Muscle layer of duodenum (tissue), 2 donors: ENCODE results near the gene TCF4.

Experiments used
- H3K27ac ChIP-seq: one replicate; pipeline ENCODE4 v1.7.0; 2013; ENCODE audit warnings: mild to moderate bottlenecking, low read length
- H3K27me3 ChIP-seq: one replicate; pipeline ENCODE4 v1.7.0; 2013; ENCODE audit warnings: low read depth, mild to moderate bottlenecking, control low read depth, low read length
- H3K36me3 ChIP-seq, 2 donors: one replicate each; pipeline ENCODE4 v1.7.0; 2013; ENCODE audit warnings: low read length in 2 of 2, control low read depth in 1 of 2, mild to moderate bottlenecking in 1 of 2; ENCODE audit not compliant: insufficient read depth in 2 of 2, control insufficient read depth in 1 of 2
- H3K4me1 ChIP-seq, 2 donors: one replicate each; pipeline ENCODE4 v1.7.0; 2013; ENCODE audit warnings: low read length in 2 of 2, mild to moderate bottlenecking in 2 of 2, control low read depth in 1 of 2, moderate library complexity in 1 of 2; ENCODE audit not compliant: insufficient read depth in 2 of 2, control insufficient read depth in 1 of 2
- H3K4me3 ChIP-seq, 2 donors: one replicate each; pipeline ENCODE4 v1.7.0; 2013; ENCODE audit warnings: low read length in 2 of 2, low read depth in 1 of 2, mild to moderate bottlenecking in 1 of 2
- H3K9me3 ChIP-seq, 2 donors: one replicate each; pipeline ENCODE4 v1.7.0; 2013; ENCODE audit warnings: low read length in 2 of 2, control low read depth in 1 of 2, mild to moderate bottlenecking in 1 of 2; ENCODE audit not compliant: control insufficient read depth in 1 of 2
- donor health status: healthy.

The TCF4 gene

DNA sequence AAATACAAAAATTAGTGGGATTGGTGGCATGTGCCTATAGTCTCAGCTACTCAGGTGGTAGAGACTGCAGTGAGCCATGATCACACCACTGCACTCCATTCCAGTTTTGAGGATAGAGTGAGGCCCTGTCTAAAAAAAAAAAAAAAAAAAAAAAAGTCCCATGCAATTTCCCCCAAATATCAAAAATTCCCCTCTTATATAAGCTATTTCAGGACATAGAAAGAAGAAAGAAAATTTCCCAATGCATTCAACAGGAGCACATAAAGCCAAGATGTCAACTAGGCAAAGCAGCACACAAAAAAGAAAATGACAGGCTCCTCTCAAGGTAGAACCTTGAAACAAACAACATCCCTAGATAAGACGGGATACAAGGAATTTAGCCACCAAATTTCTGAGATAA, 213.3 kb downstream of the TCF4 start:
- H3K27ac ChIP-seq = no peak overlapping the region
- no peaks in the 10 kb centered on the region for H3K4me1 ChIP-seq
- H3K9me3 ChIP-seq = peaks cover 0 to 3% of the 10 kb centered on the region in 2 donors
- no peaks in the 10 kb centered on the region for H3K27me3 ChIP-seq
- no peaks in the 10 kb centered on the region for H3K36me3 ChIP-seq
- H3K4me3 ChIP-seq = no peak overlapping the region

DNA sequence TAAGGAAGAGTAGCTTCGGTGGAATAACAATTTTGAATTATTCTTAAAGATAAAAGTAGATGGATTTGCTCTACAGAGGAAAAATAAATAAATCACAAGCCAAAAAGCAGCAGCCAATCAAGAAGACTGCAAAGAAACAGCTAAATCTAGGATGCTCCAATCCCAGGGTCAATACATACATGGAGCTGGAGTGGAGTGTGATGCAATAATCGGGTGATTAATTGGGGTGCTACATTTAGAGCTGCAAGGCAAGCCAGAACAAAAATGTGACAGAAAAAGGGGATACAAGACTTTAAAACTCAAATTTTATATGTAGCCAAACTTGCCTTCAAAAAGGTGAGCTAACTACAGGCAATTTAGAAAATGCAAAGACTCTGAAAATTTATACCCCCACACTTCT, 215.8 kb downstream of the TCF4 start:
- H3K27me3 ChIP-seq = no peaks in the 10 kb centered on the region
- H3K4me3 ChIP-seq = no peak overlapping the region
- peaks cover 0 to 3% of the 10 kb centered on the region in 2 donors for H3K9me3 ChIP-seq
- no peak overlapping the region for H3K27ac ChIP-seq
- no peaks in the 10 kb centered on the region for H3K4me1 ChIP-seq
- no peaks in the 10 kb centered on the region for H3K36me3 ChIP-seq

DNA sequence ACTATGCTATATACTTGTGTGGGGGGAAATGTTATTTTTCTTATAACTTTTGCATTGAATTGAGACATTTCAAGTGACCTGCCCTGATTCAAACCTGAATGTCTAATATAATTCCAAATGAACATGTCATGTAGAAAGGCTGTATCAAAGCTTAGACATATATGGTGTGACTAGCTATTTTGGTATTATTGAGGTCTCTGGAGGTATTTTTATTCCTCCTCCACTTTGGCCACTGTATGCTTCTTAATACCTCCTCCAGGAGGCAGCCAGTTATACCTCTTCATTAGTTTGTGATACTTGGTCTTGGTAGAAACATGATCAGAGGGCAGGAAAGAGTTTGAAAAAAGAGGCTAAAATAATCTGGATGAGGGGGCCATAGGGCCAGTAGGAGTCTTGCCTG, 217.1 kb downstream of the TCF4 start:
- Histone ChIP-seq H3K27me3 (no peaks in the 10 kb centered on the region), H3K36me3 (no peaks in the 10 kb centered on the region), H3K27ac (no peak overlapping the region), H3K4me3 (no peak overlapping the region), H3K4me1 (no peaks in the 10 kb centered on the region), H3K9me3 (peaks cover 0 to 3% of the 10 kb centered on the region in 2 donors)

DNA sequence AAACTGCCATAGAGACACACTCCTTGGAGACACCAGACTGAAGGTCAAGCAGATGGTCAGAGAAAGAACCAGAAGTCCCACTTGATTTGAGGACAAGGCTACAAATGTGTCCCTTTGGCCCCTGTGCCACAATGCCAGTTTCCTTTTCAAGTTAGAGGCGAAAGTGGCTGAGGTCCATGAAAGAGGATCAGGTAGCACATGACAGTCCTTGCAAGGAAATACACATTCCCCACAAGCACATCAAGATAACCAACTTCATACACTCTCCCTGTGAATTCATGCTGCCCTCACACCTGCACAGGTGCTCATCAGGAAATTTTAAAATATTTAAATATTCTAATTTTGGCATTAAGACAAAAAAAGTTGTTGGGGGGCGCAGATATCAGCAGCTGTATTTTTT, 218.6 kb downstream of the TCF4 start:
- H3K27me3 ChIP-seq = no peaks in the 10 kb centered on the region
- no peaks in the 10 kb centered on the region for H3K36me3 ChIP-seq
- no peak overlapping the region for H3K27ac ChIP-seq
- no peak overlapping the region for H3K4me3 ChIP-seq
- H3K4me1 ChIP-seq = no peaks in the 10 kb centered on the region
- peaks cover 0 to 3% of the 10 kb centered on the region in 2 donors for H3K9me3 ChIP-seq

- no peaks in the 10 kb centered on the region for H3K9me3 ChIP-seq
- no peak overlapping the region for H3K27ac ChIP-seq
- no peaks in the 10 kb centered on the region for H3K36me3 ChIP-seq
- no peak overlapping the region for H3K4me3 ChIP-seq
- H3K4me1 ChIP-seq = no peaks in the 10 kb centered on the region
- no peaks in the 10 kb centered on the region for H3K27me3 ChIP-seq
These were observed 222.7 kb downstream of the TCF4 start for GRCh38 chr18:55365342-55365741.

GRCh38 chr18:55362303-55362702, 225.7 kb downstream of the TCF4 start:
- Histone ChIP-seq H3K27me3 (no peaks in the 10 kb centered on the region), H3K4me1 (no peaks in the 10 kb centered on the region), H3K36me3 (no peaks in the 10 kb centered on the region), H3K27ac (no peak overlapping the region), H3K9me3 (no peaks in the 10 kb centered on the region), H3K4me3 (no peak overlapping the region)

- Histone ChIP-seq H3K4me1 (no peaks in the 10 kb centered on the region), H3K4me3 (no peak overlapping the region), H3K27ac (no peak overlapping the region), H3K36me3 (no peaks in the 10 kb centered on the region), H3K27me3 (no peaks in the 10 kb centered on the region), H3K9me3 (no peaks in the 10 kb centered on the region)
These were observed 226.3 kb downstream of the TCF4 start for GRCh38 chr18:55361492-55362250.

- Histone ChIP-seq H3K4me1 (no peaks in the 10 kb centered on the region), H3K27me3 (no peaks in the 10 kb centered on the region), H3K27ac (no peak overlapping the region), H3K36me3 (no peaks in the 10 kb centered on the region), H3K9me3 (no peaks in the 10 kb centered on the region), H3K4me3 (no peak overlapping the region)
These were observed 227.9 kb downstream of the TCF4 start for GRCh38 chr18:55360061-55360460.

GRCh38 chr18:55356815-55357214, 231.2 kb downstream of the TCF4 start:
- no peak overlapping the region for H3K27ac ChIP-seq
- H3K36me3 ChIP-seq = no peaks in the 10 kb centered on the region
- no peaks in the 10 kb centered on the region for H3K9me3 ChIP-seq
- no peaks in the 10 kb centered on the region for H3K27me3 ChIP-seq
- H3K4me3 ChIP-seq = no peak overlapping the region
- no peaks in the 10 kb centered on the region for H3K4me1 ChIP-seq

- H3K4me1 ChIP-seq = no peaks in the 10 kb centered on the region
- no peak overlapping the region for H3K27ac ChIP-seq
- H3K36me3 ChIP-seq = no peaks in the 10 kb centered on the region
- no peaks in the 10 kb centered on the region for H3K27me3 ChIP-seq
- H3K4me3 ChIP-seq = no peak overlapping the region
- H3K9me3 ChIP-seq = no peaks in the 10 kb centered on the region
These were observed 232.8 kb downstream of the TCF4 start for GRCh38 chr18:55355223-55355622.

- Histone ChIP-seq H3K9me3 (no peaks in the 10 kb centered on the region), H3K4me1 (no peaks in the 10 kb centered on the region), H3K27me3 (no peaks in the 10 kb centered on the region), H3K4me3 (no peak overlapping the region), H3K27ac (no peak overlapping the region), H3K36me3 (no peaks in the 10 kb centered on the region)
These were observed 233.2 kb downstream of the TCF4 start for GRCh38 chr18:55354795-55355194.

DNA sequence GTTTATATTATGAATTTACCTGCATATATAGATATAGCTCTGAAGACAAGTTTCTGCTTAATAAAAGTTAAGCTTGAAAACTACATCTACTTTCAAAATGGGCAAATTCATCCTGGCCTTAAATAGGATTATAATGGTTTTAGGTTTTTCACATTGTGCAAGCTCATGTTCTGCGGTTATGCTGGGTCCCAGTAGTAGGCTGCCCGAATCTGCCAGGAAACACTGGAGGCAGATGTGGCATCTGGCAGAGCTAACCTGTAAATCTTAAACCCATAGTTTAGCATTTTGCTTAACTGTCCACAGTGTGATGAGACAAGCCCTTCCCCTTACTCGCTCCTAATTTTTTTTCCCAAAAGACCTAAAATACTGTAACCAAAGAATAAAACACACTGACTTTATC, 234.2 kb downstream of the TCF4 start:
- Histone ChIP-seq H3K4me1 (no peaks in the 10 kb centered on the region), H3K36me3 (no peaks in the 10 kb centered on the region), H3K4me3 (no peak overlapping the region), H3K27ac (no peak overlapping the region), H3K27me3 (no peaks in the 10 kb centered on the region), H3K9me3 (no peaks in the 10 kb centered on the region)
